Muscle of back (tissue), 13 donors: ENCODE data around the gene THAP4. TPM values are rescaled to one million over a fixed set of nuclear protein-coding genes. Genes with fewer than 3 reads are reported as not detected.

ENCODE experiments used
- DNase-seq, 3 donors: peaks; one replicate each; pipeline versions ENCODE4 v3.0.0 to v3.0.0-alpha.2; 2013
- long read RNA-seq, 9 donors: transcript quantifications; one replicate each; lab custom pipeline, GENCODE V29; 2026
- polyA plus RNA-seq, 10 donors: library from polyadenylated mRNA; unstranded; fragments of 120-200 nt; gene quantifications; one replicate each; pipeline ENCODE4 v1.2.1, GENCODE V29; 2013; ENCODE audit not compliant: insufficient read length in 10 of 10

The THAP4 gene
- 10 to 100 TPM; 36.7 to 43.5 (median 39.1) TPM for polyA plus RNA-seq
- long read RNA-seq, donor 1, transcript THAP4-202 (5 exons, 785 nt): minor isoform, 6 of 21 reads
- long read RNA-seq, donor 1, transcript THAP4-204 (6 exons, 2,367 nt): major isoform, 7 of 21 reads
- long read RNA-seq, donor 1, partial matches to known transcripts: 8 of 21 reads
- long read RNA-seq, donor 1, other reads (novel, unspliced or antisense): 0 of 21 reads
- long read RNA-seq, donor 2, partial matches to known transcripts: 6 of 14 reads
- long read RNA-seq, donor 2, other reads (novel, unspliced or antisense): 0 of 14 reads
- long read RNA-seq, donor 3: 0 reads
- long read RNA-seq, donor 4, transcript THAP4-204 (6 exons, 2,367 nt): major isoform, 5 of 12 reads
- long read RNA-seq, donor 4, partial matches to known transcripts: 5 of 12 reads
- long read RNA-seq, donor 4, other reads (novel, unspliced or antisense): 0 of 12 reads
- long read RNA-seq, donor 5, transcript THAP4-202 (5 exons, 785 nt): major isoform, 5 of 41 reads
- long read RNA-seq, donor 5, partial matches to known transcripts: 31 of 41 reads
- long read RNA-seq, donor 5, other reads (novel, unspliced or antisense): 0 of 41 reads
- long read RNA-seq, donor 6, transcript THAP4-204 (6 exons, 2,367 nt): major isoform, 7 of 22 reads
- long read RNA-seq, donor 6, partial matches to known transcripts: 11 of 22 reads
- long read RNA-seq, donor 6, other reads (novel, unspliced or antisense): 0 of 22 reads
- long read RNA-seq, donor 7, transcript THAP4-204 (6 exons, 2,367 nt): major isoform, 5 of 7 reads
- long read RNA-seq, donor 7, partial matches to known transcripts: 0 of 7 reads
- long read RNA-seq, donor 7, other reads (novel, unspliced or antisense): 0 of 7 reads
- long read RNA-seq, donor 8, partial matches to known transcripts: 5 of 10 reads
- long read RNA-seq, donor 8, other reads (novel, unspliced or antisense): 0 of 10 reads
- long read RNA-seq, donor 9, partial matches to known transcripts: 0 of 1 reads
- long read RNA-seq, donor 9, other reads (novel, unspliced or antisense): 0 of 1 reads

GRCh38 chr2:241637018-241637794 is at the start of gene THAP4, which contains the start of gene ATG4B:
Gene THAP4 (minus strand): TSS chr2:241637158. CDS start chr2:241637017, 141 bp downstream.
Gene ATG4B (plus strand): TSS chr2:241637693. CDS start chr2:241637715, 22 bp downstream.
- DNase-seq: peak; percentile 87 to 98 (median 94)

- DNase-seq: no peak
These were observed 49.3 kb upstream of the THAP4 start for GRCh38 chr2:241686324-241686649.

- peak in 1 of 3 donors; percentile 43 for DNase-seq
These were observed 44.1 kb upstream of the THAP4 start for GRCh38 chr2:241680827-241681599.

- DNase-seq: no peak
These were observed 43.1 kb upstream of the THAP4 start for GRCh38 chr2:241680044-241680443.

GRCh38 chr2:241678784-241679540 is 42.0 kb upstream of the THAP4 start:
- no peak for DNase-seq

GRCh38 chr2:241678307-241678706 is 41.3 kb upstream of the THAP4 start:
- no peak for DNase-seq

GRCh38 chr2:241677392-241677791 is 40.4 kb upstream of the THAP4 start:
- DNase-seq: no peak

- DNase-seq: no peak
These were observed 39.7 kb upstream of the THAP4 start for GRCh38 chr2:241676665-241677064.

- no peak for DNase-seq
These were observed 38.9 kb upstream of the THAP4 start for GRCh38 chr2:241675885-241676284.

- DNase-seq: no peak
These were observed 37.1 kb upstream of the THAP4 start for GRCh38 chr2:241673797-241674725.

- DNase-seq: no peak
These were observed 36.3 kb upstream of the THAP4 start for GRCh38 chr2:241673189-241673663.

- no peak for DNase-seq
These were observed 35.6 kb upstream of the THAP4 start for GRCh38 chr2:241672243-241673188.

GRCh38 chr2:241671457-241672240 is 34.7 kb upstream of the THAP4 start:
- DNase-seq: no peak

GRCh38 chr2:241670333-241671110 is 33.6 kb upstream of the THAP4 start:
- no peak for DNase-seq

GRCh38 chr2:241668839-241669238 is 31.9 kb upstream of the THAP4 start:
- no peak for DNase-seq

- DNase-seq: no peak
These were observed 31.4 kb upstream of the THAP4 start for GRCh38 chr2:241668354-241668753.
